Upper lobe of right lung (tissue), 1 donor: Measurements from ENCODE around the gene RMND1. TPM values are rescaled to one million over a fixed set of nuclear protein-coding genes. Genes with fewer than 3 reads are reported as not detected.

ENCODE experiments used
- ATAC-seq: fragments of 200-7000 bp; cut with Tn5 transposase; one replicate; pipeline ENCODE4 v1.9.1; 2020; ENCODE audit warnings: mild to moderate bottlenecking, moderate library complexity
- DNase-seq: peaks from one replicate; pipeline ENCODE4 v3.0.0-alpha.2; 2020
- H3K27ac ChIP-seq: fragments of 200-600 bp; one replicate; pipeline ENCODE4 v1.8.0; 2022
- H3K27me3 ChIP-seq: fragments of 200-600 bp; one replicate; pipeline ENCODE4 v1.8.0; 2022; ENCODE audit warnings: mild to moderate bottlenecking
- H3K36me3 ChIP-seq: fragments of 200-600 bp; one replicate; pipeline ENCODE4 v1.8.0; 2022
- H3K4me1 ChIP-seq: fragments of 200-600 bp; one replicate; pipeline ENCODE4 v1.8.0; 2022
- H3K4me3 ChIP-seq: fragments of 200-600 bp; one replicate; pipeline ENCODE4 v1.8.0; 2022; ENCODE audit warnings: mild to moderate bottlenecking
- H3K9me3 ChIP-seq: fragments of 200-600 bp; one replicate; pipeline ENCODE4 v1.8.0; 2022
- CTCF ChIP-seq: fragments of 200-600 bp; IDR thresholded peaks from one replicate; pipeline ENCODE4 v1.8.0; 2022; ENCODE audit warnings: antibody characterized with exemption
- intact Hi-C: fragments of 100-400 bp; cut with DNase I; formaldehyde crosslinking; loops from one replicate; pipeline ENCODE4 v1.11.0; 2022
- total RNA-seq: library from RNA; stranded (reverse); fragmentation: NEBNext Ultra II Directional; extraction: Animal tissue kit (Norgen Biotek cat#: 25700); gene quantifications from one replicate; pipeline ENCODE4 v1.2.1, GENCODE V29; 2021
- donor health status: DM: no; HTN: yes; CAD: no; lungs with severe emphysema.

RMND1 gene
- total RNA-seq, 1 donor from 2014 or later, result 19.5 TPM

- TF ChIP-seq CTCF, result no peak
- Histone ChIP-seq H3K27me3 (no peaks in the 10 kb centered on the region), H3K27ac (no peak overlapping the region), H3K4me3 (no peak overlapping the region), H3K36me3 (peaks cover 62% of the 10 kb centered on the region), H3K4me1 (no peaks in the 10 kb centered on the region), H3K9me3 (no peaks in the 10 kb centered on the region)
- DNase-seq, result no peak
- no peak for ATAC-seq
- intact Hi-C loops, result no loop called here
Observed at GRCh38 chr6:151414641-151415260, 37.2 kb downstream of the RMND1 start.

DNA sequence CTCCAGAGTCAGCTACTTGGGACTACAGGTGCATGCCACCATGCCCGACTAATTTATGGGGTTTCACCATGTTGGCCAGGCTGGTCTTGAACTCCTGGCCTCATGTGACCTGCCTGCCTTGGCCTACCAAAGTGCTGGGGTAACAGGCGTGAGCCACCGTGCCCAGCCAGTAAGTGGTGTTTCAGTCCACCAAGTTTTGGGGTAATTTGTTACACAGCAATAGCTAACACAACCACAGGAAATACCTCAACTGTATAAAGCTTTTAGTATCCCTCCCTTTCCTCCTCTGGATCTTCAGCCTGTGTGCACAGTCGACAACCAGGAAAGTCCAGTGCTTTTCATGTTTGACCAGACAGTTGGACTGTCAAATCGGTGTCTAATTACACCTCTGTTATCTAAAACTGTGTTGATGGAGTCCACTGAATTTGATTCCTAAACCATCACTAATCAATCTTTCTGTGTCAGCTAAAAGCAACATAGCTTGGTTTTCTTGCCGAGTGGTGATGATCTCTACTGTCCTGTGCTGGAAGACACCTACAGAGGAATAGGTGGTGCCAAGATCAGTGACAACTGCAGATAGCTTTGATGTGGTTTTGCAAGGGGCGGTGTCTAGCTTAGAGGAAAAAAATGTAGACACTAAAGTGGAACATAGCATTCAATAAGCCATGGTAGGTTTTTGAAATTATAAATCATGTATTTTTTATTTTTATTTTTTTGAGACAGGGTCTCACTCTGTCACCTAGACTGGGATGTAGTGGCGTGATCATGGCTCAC, 38.4 kb downstream of the RMND1 start:
- Histone ChIP-seq H3K4me1 (no peaks in the 10 kb centered on the region), H3K4me3 (no peak overlapping the region), H3K27ac (no peak overlapping the region), H3K27me3 (no peaks in the 10 kb centered on the region), H3K9me3 (no peaks in the 10 kb centered on the region), H3K36me3 (peaks cover 57% of the 10 kb centered on the region)
- DNase-seq (no peak), ATAC-seq (no peak)
- no peak for TF ChIP-seq CTCF
- intact Hi-C loops, result no loop called here

GRCh38 chr6:151412909-151413308, 39.0 kb downstream of the RMND1 start:
- TF ChIP-seq CTCF, result no peak
- Histone ChIP-seq H3K36me3 (peaks cover 57% of the 10 kb centered on the region), H3K9me3 (no peaks in the 10 kb centered on the region), H3K4me3 (no peak overlapping the region), H3K27me3 (no peaks in the 10 kb centered on the region), H3K27ac (no peak overlapping the region), H3K4me1 (no peaks in the 10 kb centered on the region)
- no peak for DNase-seq
- intact Hi-C loops, result no loop called here
- peak; percentile 71 for ATAC-seq

DNA sequence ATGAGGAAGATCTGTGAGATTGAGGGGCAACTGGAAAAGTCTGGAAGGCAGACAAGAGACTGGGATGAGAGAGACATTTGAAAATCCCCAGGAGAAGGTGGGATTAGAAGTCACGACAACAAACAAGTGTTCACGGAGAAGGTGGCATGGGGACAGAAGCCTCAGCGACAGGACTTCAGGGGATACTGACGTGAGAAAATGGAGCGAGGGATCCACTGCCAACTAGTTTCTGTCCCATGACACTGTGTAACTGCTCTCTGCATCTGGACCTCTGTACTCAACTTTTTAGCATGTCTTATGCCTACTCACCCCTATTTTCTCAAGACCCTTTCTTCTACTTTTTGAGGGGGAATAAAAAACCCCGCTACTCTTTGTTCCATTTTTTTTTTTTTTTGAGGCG, 42.2 kb downstream of the RMND1 start:
- no peak for DNase-seq
- no peaks in the 10 kb centered on the region for H3K4me1 ChIP-seq
- no peak for TF ChIP-seq CTCF
- no peaks in the 10 kb centered on the region for H3K9me3 ChIP-seq
- H3K36me3 ChIP-seq, result peaks cover 46% of the 10 kb centered on the region
- no peak overlapping the region for H3K4me3 ChIP-seq
- no peak overlapping the region for H3K27ac ChIP-seq
- intact Hi-C loops, result no loop called here
- no peaks in the 10 kb centered on the region for H3K27me3 ChIP-seq
- no peak for ATAC-seq

- ATAC-seq, result no peak
- Histone ChIP-seq H3K4me3 (no peak overlapping the region), H3K36me3 (peaks cover 48% of the 10 kb centered on the region), H3K9me3 (no peaks in the 10 kb centered on the region), H3K27ac (no peak overlapping the region), H3K27me3 (no peaks in the 10 kb centered on the region), H3K4me1 (no peaks in the 10 kb centered on the region)
- TF ChIP-seq CTCF, result no peak
- intact Hi-C loops, result no loop called here
- no peak for DNase-seq
Observed at GRCh38 chr6:151409260-151409659, 42.7 kb downstream of the RMND1 start.
